NB4 (cell line): ENCODE results near the gene RICTOR.

Experiments used
- DNase-seq: peaks from one replicate; pipeline ENCODE4 v3.0.0; 2010; ENCODE audit warnings: low read depth
- H3K4me3 ChIP-seq: one replicate; pipeline ENCODE4 v1.5.1; 2011; ENCODE audit warnings: mild to moderate bottlenecking, low read depth, low read length, moderate library complexity
- MYC ChIP-seq: IDR thresholded peaks from 2 replicates; pipeline ENCODE4 v1.6.1; 2011; ENCODE audit warnings: low read depth, low read length
- POLR2A ChIP-seq: IDR thresholded peaks from 2 replicates; pipeline ENCODE4 v1.6.1; 2011; ENCODE audit warnings: mild to moderate bottlenecking; ENCODE audit not compliant: insufficient read length; ENCODE audit errors: extremely low read depth
- TF ChIP-seq, protein P1 (sequence below): IDR thresholded peaks from 2 replicates; pipeline ENCODE4 v1.6.1; 2011; ENCODE audit warnings: low read depth, low read length
- TF ChIP-seq, protein P2 (sequence below): IDR thresholded peaks from one replicate; pipeline ENCODE4 v1.5.1; 2012; ENCODE audit warnings: low read depth, low read length

RICTOR gene

DNA sequence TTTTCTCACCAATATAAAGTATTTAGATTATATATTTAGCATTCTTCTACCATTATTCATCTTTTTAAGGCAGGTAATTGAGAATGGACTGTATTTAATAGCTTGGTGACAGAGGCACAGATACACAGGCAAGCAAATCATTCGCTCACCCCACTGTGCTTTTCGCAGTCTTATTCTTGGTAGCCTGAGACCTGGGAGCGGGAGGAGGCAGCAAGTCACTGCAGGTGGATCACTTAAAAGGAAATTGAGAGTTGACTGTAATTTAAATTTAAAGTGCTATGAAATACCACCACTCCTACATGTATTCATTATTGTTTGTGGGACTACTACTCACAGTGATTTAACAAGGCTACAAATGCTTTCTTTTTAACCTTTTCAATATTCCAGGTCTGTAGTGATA is 9.7 kb downstream of the RICTOR start:
- no peak for TF ChIP-seq POLR2A
- TF ChIP-seq, protein P1, sequence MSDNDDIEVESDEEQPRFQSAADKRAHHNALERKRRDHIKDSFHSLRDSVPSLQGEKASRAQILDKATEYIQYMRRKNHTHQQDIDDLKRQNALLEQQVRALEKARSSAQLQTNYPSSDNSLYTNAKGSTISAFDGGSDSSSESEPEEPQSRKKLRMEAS = no peak
- no peak for TF ChIP-seq MYC
- TF ChIP-seq, protein P2, sequence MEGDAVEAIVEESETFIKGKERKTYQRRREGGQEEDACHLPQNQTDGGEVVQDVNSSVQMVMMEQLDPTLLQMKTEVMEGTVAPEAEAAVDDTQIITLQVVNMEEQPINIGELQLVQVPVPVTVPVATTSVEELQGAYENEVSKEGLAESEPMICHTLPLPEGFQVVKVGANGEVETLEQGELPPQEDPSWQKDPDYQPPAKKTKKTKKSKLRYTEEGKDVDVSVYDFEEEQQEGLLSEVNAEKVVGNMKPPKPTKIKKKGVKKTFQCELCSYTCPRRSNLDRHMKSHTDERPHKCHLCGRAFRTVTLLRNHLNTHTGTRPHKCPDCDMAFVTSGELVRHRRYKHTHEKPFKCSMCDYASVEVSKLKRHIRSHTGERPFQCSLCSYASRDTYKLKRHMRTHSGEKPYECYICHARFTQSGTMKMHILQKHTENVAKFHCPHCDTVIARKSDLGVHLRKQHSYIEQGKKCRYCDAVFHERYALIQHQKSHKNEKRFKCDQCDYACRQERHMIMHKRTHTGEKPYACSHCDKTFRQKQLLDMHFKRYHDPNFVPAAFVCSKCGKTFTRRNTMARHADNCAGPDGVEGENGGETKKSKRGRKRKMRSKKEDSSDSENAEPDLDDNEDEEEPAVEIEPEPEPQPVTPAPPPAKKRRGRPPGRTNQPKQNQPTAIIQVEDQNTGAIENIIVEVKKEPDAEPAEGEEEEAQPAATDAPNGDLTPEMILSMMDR = no peak
- H3K4me3 ChIP-seq = no peak overlapping the region
- no peak for DNase-seq

DNA sequence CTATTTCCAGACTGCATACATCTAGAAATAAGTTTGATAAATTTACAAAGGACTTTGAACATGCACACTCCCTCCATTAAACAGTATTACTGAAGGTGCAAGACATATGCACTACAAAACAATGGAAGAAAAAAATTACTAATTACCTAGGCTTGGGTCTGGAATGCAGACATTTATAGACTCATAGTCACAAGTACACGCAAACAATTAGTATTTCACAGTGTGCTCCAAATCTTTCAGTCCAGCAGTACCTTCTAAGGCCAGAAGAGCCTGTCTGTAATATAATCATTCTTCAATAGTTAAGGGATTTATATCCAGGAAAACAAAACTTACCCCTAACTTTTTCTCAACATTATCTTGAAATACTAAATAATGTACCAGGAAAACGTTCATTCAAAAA is 11.2 kb downstream of the RICTOR start:
- H3K4me3 ChIP-seq = no peak overlapping the region
- TF ChIP-seq MYC (no peak), POLR2A (no peak)
- TF ChIP-seq, protein P2 = no peak
- TF ChIP-seq, protein P1 = no peak
- DNase-seq = no peak

- TF ChIP-seq, protein P1 = no peak
- TF ChIP-seq POLR2A = no peak
- TF ChIP-seq, protein P2 = no peak
- TF ChIP-seq MYC = no peak
- H3K4me3 ChIP-seq = no peak overlapping the region
- no peak for DNase-seq
Observed at GRCh38 chr5:39062530-39062929, 11.7 kb downstream of the RICTOR start.

DNA sequence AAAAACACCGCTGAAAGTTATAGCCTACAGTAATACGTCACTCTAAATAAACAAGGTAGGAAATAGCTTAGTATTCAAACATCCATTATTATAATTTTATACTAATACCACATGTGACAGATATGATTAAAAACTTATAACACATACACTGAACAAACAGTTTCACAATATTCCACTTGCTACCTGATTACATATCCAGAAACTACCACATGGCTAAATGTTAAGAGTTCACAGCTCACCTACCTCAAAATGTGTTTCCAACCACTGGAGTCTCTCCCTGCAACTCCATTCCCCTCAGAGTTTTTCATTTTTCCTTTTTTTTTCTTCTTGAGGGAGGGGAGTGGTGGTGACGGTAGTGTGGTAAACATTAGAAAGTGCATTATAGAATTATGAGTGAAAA is 12.1 kb downstream of the RICTOR start:
- no peak overlapping the region for H3K4me3 ChIP-seq
- DNase-seq = no peak
- TF ChIP-seq, protein P1 = no peak

- H3K4me3 ChIP-seq = no peak overlapping the region
- no peak for DNase-seq
- TF ChIP-seq MYC = no peak
- TF ChIP-seq POLR2A = no peak
- TF ChIP-seq, protein P1 = no peak
- TF ChIP-seq, protein P2 = no peak
Observed at GRCh38 chr5:39059064-39059463, 15.1 kb downstream of the RICTOR start.

DNA sequence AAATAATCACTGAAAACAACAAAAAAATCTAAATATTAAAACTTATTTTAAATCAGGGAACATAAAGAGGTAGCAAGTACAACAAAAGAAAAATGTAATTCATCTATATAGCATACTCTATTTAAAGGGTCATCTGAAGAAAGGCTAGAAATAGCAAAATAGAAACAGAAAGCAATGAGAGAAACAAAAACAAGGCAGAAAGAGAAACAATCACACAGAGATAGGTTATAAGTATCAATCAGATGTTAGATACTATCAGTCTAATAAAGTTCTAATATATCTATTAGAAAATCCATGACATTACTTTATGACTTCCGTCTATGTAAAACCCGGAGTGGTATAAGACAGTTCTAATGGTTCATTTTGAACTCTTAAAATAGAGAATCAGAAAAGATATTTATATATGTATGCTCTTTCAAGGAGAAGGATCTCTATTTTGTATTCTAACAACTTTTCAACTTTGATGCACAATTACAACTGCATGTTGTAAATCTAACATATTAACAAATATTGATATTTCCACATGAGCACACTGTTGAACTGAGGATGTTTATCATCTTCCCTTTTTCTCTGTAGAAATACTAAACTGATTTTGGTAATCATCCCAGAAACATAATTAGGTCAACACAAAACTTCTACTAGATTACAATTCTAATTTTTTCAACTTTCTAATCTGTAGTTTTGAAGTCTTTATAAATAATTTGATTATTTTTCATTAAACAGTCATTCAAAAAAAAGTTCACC is 15.8 kb downstream of the RICTOR start:
- no peak for TF ChIP-seq MYC
- TF ChIP-seq, protein P1 = no peak
- TF ChIP-seq, protein P2 = no peak
- DNase-seq = no peak
- no peak overlapping the region for H3K4me3 ChIP-seq
